GM23338 (cell line): Measurements from ENCODE around the gene GNPTAB. TPM values are rescaled to one million over a fixed set of nuclear protein-coding genes. Genes with fewer than 3 reads are reported as not detected.

Experiments used
- ATAC-seq: fragments of 200-7000 bp; cut with Tn5 transposase; 3 replicates; pipeline ENCODE4 v1.9.1; 2020
- DNase-seq: peaks from one replicate; pipeline ENCODE4 v3.0.0-alpha.2; 2015; ENCODE audit warnings: low spot score
- H2AFZ ChIP-seq: fragments of 200-600 bp; sonication (generic); 2 replicates; pipeline ENCODE4 v1.8.0; 2016; ENCODE audit warnings: antibody characterized with exemption, mild to moderate bottlenecking, moderate library complexity
- H3F3A ChIP-seq: fragments of 200-600 bp; sonication (generic); replicated peaks from 2 replicates; pipeline ENCODE4 v1.8.0; 2017; ENCODE audit warnings: antibody characterized with exemption, mixed run types, low read depth
- H3K27ac ChIP-seq: fragments of 200-600 bp; sonication (generic); 2 replicates; pipeline ENCODE4 v1.6.1; 2016; ENCODE audit warnings: low read depth
- H3K27me3 ChIP-seq: fragments of 200-600 bp; sonication (generic); 2 replicates; pipeline ENCODE4 v1.8.0; 2016; ENCODE audit warnings: mild to moderate bottlenecking, mixed run types, moderate library complexity; ENCODE audit not compliant: insufficient read depth
- H3K36me3 ChIP-seq: fragments of 200-600 bp; sonication (generic); 2 replicates; pipeline ENCODE4 v1.8.0; 2016; ENCODE audit warnings: mild to moderate bottlenecking; ENCODE audit not compliant: insufficient read depth
- H3K4me1 ChIP-seq: fragments of 200-600 bp; sonication (generic); 2 replicates; pipeline ENCODE4 v1.8.0; 2016; ENCODE audit warnings: mild to moderate bottlenecking, moderate library complexity; ENCODE audit not compliant: insufficient read depth
- H3K4me2 ChIP-seq: fragments of 200-600 bp; sonication (generic); 2 replicates; pipeline ENCODE4 v1.7.1; 2017; ENCODE audit warnings: mixed run types
- H3K4me3 ChIP-seq: fragments of 200-600 bp; sonication (generic); 2 replicates; pipeline ENCODE4 v1.6.1; 2016; ENCODE audit warnings: mixed run types
- H3K79me2 ChIP-seq: fragments of 200-600 bp; sonication (generic); replicated peaks from 2 replicates; pipeline ENCODE4 v1.8.0; 2017; ENCODE audit warnings: mild to moderate bottlenecking; ENCODE audit not compliant: insufficient read depth
- H3K9me2 ChIP-seq: fragments of 200-600 bp; sonication (generic); 2 replicates; pipeline ENCODE4 v1.8.0; 2017; ENCODE audit not compliant: insufficient read depth
- H4K20me1 ChIP-seq: fragments of 200-600 bp; sonication (generic); replicated peaks from 2 replicates; pipeline ENCODE4 v1.8.0; 2017; ENCODE audit warnings: mild to moderate bottlenecking; ENCODE audit not compliant: insufficient read depth
- H3K27ac Mint-ChIP-seq: 2 replicates; pipeline ENCODE4 v1.8.0; 2020; ENCODE audit warnings: inconsistent platforms, mild to moderate bottlenecking, moderate library complexity, mixed read lengths
- H3K27me3 Mint-ChIP-seq: 3 replicates; pipeline ENCODE4 v1.8.0; 2022; ENCODE audit warnings: low read depth, mild to moderate bottlenecking, moderate library complexity, mixed read lengths, inconsistent platforms; ENCODE audit not compliant: insufficient read depth, poor library complexity
- H3K36me3 Mint-ChIP-seq: 3 replicates; pipeline ENCODE4 v1.8.0; 2021; ENCODE audit warnings: low read depth, mild to moderate bottlenecking, inconsistent platforms, moderate library complexity, mixed read lengths
- H3K4me1 Mint-ChIP-seq: 3 replicates; pipeline ENCODE4 v1.8.0; 2020; ENCODE audit warnings: mild to moderate bottlenecking, inconsistent platforms, mixed read lengths
- H3K4me3 Mint-ChIP-seq: 3 replicates; pipeline ENCODE4 v1.8.0; 2021; ENCODE audit warnings: moderate library complexity, mild to moderate bottlenecking, inconsistent platforms, mixed read lengths
- H3K9me3 Mint-ChIP-seq: 3 replicates; pipeline ENCODE4 v1.8.0; 2020; ENCODE audit warnings: moderate library complexity, mild to moderate bottlenecking, inconsistent platforms, mixed read lengths
- CREB1 ChIP-seq: fragments of 250-450 bp; sonication (Bioruptor Pico); IDR thresholded peaks from 2 replicates; pipeline ENCODE4 v1.5.0; 2020; ENCODE audit warnings: low read depth, mild to moderate bottlenecking, moderate library complexity
- EZH2 ChIP-seq: fragments of 200-600 bp; sonication (generic); IDR thresholded peaks from one replicate; pipeline ENCODE4 v1.8.0; 2017; ENCODE audit warnings: antibody characterized with exemption, mild to moderate bottlenecking, low read depth; ENCODE audit not compliant: unreplicated experiment
- JUNB ChIP-seq: IDR thresholded peaks from one replicate; pipeline ENCODE4 v1.6.1; 2016; ENCODE audit warnings: antibody characterized with exemption; ENCODE audit not compliant: unreplicated experiment
- NANOG ChIP-seq: IDR thresholded peaks from 2 replicates; pipeline ENCODE4 v1.6.1; 2016; ENCODE audit warnings: antibody characterized with exemption, borderline replicate concordance
- POLR2AphosphoS5 ChIP-seq: IDR thresholded peaks from 2 replicates; pipeline ENCODE4 v1.6.1; 2016; ENCODE audit warnings: antibody characterized with exemption, low read depth
- STAT1 ChIP-seq: IDR thresholded peaks from one replicate; pipeline ENCODE4 v1.6.1; 2016; ENCODE audit warnings: antibody characterized with exemption; ENCODE audit not compliant: unreplicated experiment
- ZNF331 ChIP-seq: fragments of 250-450 bp; sonication (Bioruptor Pico); IDR thresholded peaks from 2 replicates; pipeline ENCODE4 v1.5.0; 2020; ENCODE audit warnings: low read depth, mild to moderate bottlenecking, moderate library complexity
- polyA plus RNA-seq: library from polyadenylated mRNA; unstranded; fragments of >200 nt; fragmentation: Nextera tagmentation; extraction: Ambion mirVana; gene quantifications from 2 replicates; pipeline ENCODE4 v1.2.1, GENCODE V29; 2016
- total RNA-seq: library from RNA; depleted of rRNA; stranded (reverse); fragments of >200 nt; shearing (Covaris generic); gene quantifications from 2 replicates; pipeline ENCODE4 v1.2.3, GENCODE V29; 2014
- TF ChIP-seq, protein P1 (sequence below): IDR thresholded peaks from one replicate; pipeline ENCODE4 v1.6.1; 2018; ENCODE audit warnings: antibody characterized with exemption; ENCODE audit not compliant: unreplicated experiment
- TF ChIP-seq, protein P2 (sequence below): IDR thresholded peaks from 2 replicates; pipeline ENCODE4 v1.6.1; 2016; ENCODE audit warnings: antibody characterized with exemption

The GNPTAB gene
- total and polyA plus RNA-seq, 2 experiments from 2014 or later = 23.6 to 58.3 TPM

DNA sequence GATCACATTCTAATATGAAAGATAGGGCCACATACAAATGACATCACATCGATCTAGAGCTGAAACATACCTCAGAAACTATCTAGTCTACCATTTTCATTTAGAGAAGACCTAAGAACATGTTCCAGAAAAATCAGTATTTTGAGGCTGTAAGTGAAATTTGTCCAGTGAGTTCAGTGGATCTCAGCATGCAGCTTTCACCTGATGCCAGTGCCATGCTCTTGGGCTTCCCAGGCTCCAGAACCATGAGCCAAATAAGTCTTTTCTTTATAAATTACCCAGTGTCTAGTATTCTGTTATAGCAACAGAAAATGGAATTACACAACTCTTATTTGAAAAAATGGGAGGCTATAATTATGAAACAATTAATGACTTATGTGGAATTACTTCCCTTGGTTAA, 124.4 kb downstream of the GNPTAB start:
- H3K79me2 ChIP-seq = peaks cover 30% of the 10 kb centered on the region
- no peaks in the 10 kb centered on the region for H3K36me3 ChIP-seq
- TF ChIP-seq STAT1 = no peak
- TF ChIP-seq NANOG = no peak
- H3K4me1 Mint-ChIP-seq = peaks cover 4% of the 10 kb centered on the region; the same call in 2 of the 3 replicates
- H3K27me3 ChIP-seq = no peaks in the 10 kb centered on the region
- H3K27ac Mint-ChIP-seq = no peak overlapping the region
- H3K9me3 Mint-ChIP-seq = no peaks in the 10 kb centered on the region
- no peak overlapping the region for H3K4me3 ChIP-seq
- no peaks in the 10 kb centered on the region; the same call in 2 of the 3 replicates for H3K36me3 Mint-ChIP-seq
- H2AFZ ChIP-seq = no peak overlapping the region
- no peaks in the 10 kb centered on the region for H3K9me2 ChIP-seq
- no peaks in the 10 kb centered on the region for H3F3A ChIP-seq
- no peaks in the 10 kb centered on the region for H3K27me3 Mint-ChIP-seq
- DNase-seq (no peak), ATAC-seq (no peak)
- peaks cover 3% of the 10 kb centered on the region; the same call in 1 of the 2 replicates for H3K4me1 ChIP-seq
- no peak overlapping the region for H3K27ac ChIP-seq
- H3K4me2 ChIP-seq = no peak overlapping the region
- 0 out of 2 replicates have a peak, but pooled peaks cover 4% of the 10 kb centered on the region for H4K20me1 ChIP-seq
- H3K4me3 Mint-ChIP-seq = no peak overlapping the region

DNA sequence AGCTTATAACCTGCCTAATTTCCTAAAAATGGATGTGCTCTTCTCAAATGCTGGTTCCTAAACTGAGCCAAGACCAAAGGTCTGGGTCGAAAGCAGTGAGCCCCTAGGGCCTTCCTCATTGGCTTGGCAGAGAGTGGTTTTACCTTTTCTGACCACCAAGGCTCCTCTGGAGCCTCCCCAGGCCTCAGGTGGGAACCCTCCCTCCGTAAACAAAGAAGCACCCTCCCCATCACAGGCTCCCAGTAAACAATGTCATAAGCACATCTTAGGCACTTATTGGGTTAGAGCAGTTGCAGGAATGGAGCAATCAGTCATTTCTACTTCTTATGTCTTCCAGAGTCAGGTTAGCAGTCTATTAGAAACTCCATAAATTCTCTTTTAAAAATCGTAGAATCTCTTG, 127.3 kb downstream of the GNPTAB start:
- H3K27me3 ChIP-seq = peaks cover 2% of the 10 kb centered on the region
- H3K4me3 ChIP-seq = no peak overlapping the region
- H3F3A ChIP-seq = no peaks in the 10 kb centered on the region
- peaks cover 15% of the 10 kb centered on the region for H3K4me1 ChIP-seq
- H3K79me2 ChIP-seq = peaks cover 54% of the 10 kb centered on the region
- no peak overlapping the region for H3K4me2 ChIP-seq
- H4K20me1 ChIP-seq = 0 out of 2 replicates have a peak, but pooled peaks cover 6% of the 10 kb centered on the region
- H3K27me3 Mint-ChIP-seq = peaks cover 4% of the 10 kb centered on the region
- H3K27ac Mint-ChIP-seq = 0 out of 2 replicates have a peak overlapping the region, but pooled peaks have one; percentile 44
- H2AFZ ChIP-seq = no peak overlapping the region
- no peaks in the 10 kb centered on the region for H3K9me3 Mint-ChIP-seq
- H3K4me1 Mint-ChIP-seq = peaks cover 16% of the 10 kb centered on the region
- H3K36me3 Mint-ChIP-seq = no peaks in the 10 kb centered on the region
- no peak overlapping the region for H3K4me3 Mint-ChIP-seq
- H3K36me3 ChIP-seq = no peaks in the 10 kb centered on the region
- H3K27ac ChIP-seq = no peak overlapping the region
- no peaks in the 10 kb centered on the region for H3K9me2 ChIP-seq
- ATAC-seq = peak; percentile 95
- no peak for TF ChIP-seq EZH2
- no peak for TF ChIP-seq CREB1
- TF ChIP-seq, protein P1, sequence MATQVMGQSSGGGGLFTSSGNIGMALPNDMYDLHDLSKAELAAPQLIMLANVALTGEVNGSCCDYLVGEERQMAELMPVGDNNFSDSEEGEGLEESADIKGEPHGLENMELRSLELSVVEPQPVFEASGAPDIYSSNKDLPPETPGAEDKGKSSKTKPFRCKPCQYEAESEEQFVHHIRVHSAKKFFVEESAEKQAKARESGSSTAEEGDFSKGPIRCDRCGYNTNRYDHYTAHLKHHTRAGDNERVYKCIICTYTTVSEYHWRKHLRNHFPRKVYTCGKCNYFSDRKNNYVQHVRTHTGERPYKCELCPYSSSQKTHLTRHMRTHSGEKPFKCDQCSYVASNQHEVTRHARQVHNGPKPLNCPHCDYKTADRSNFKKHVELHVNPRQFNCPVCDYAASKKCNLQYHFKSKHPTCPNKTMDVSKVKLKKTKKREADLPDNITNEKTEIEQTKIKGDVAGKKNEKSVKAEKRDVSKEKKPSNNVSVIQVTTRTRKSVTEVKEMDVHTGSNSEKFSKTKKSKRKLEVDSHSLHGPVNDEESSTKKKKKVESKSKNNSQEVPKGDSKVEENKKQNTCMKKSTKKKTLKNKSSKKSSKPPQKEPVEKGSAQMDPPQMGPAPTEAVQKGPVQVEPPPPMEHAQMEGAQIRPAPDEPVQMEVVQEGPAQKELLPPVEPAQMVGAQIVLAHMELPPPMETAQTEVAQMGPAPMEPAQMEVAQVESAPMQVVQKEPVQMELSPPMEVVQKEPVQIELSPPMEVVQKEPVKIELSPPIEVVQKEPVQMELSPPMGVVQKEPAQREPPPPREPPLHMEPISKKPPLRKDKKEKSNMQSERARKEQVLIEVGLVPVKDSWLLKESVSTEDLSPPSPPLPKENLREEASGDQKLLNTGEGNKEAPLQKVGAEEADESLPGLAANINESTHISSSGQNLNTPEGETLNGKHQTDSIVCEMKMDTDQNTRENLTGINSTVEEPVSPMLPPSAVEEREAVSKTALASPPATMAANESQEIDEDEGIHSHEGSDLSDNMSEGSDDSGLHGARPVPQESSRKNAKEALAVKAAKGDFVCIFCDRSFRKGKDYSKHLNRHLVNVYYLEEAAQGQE = no peak
- TF ChIP-seq POLR2AphosphoS5 = no peak
- no peak for TF ChIP-seq ZNF331 (CRISPR knock-in tag)
- no peak for TF ChIP-seq STAT1
- no peak for TF ChIP-seq JUNB
- TF ChIP-seq, protein P2, sequence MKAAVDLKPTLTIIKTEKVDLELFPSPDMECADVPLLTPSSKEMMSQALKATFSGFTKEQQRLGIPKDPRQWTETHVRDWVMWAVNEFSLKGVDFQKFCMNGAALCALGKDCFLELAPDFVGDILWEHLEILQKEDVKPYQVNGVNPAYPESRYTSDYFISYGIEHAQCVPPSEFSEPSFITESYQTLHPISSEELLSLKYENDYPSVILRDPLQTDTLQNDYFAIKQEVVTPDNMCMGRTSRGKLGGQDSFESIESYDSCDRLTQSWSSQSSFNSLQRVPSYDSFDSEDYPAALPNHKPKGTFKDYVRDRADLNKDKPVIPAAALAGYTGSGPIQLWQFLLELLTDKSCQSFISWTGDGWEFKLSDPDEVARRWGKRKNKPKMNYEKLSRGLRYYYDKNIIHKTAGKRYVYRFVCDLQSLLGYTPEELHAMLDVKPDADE = no peak
- peak; percentile 36 for DNase-seq
